Measurements from ENCODE around the gene LDLRAD4. TPM values are rescaled to one million over a fixed set of nuclear protein-coding genes. Genes with fewer than 3 reads are reported as not detected.

Gene LDLRAD4
- total RNA-seq, 1 donor from 2014 or later = 18.3 TPM

- Histone ChIP-seq H3K9me3 (ENCODE audit: control insufficient read depth in 3 of 3, low read length in 3 of 3) (no peaks in the 10 kb centered on the region), H3K4me1 (ENCODE audit: control insufficient read depth in 3 of 3, insufficient read depth in 3 of 3, low read length in 3 of 3) (peaks cover 5 to 34% (median 24%) of the 10 kb centered on the region in 3 donors), H3K36me3 (ENCODE audit: control insufficient read depth in 3 of 3, insufficient read depth in 3 of 3, low read length in 3 of 3) (peaks cover 0 to 2% (median 0%) of the 10 kb centered on the region in 3 donors), H3K27ac (ENCODE audit: low read depth, low read length) (no peak overlapping the region), H3K4me3 (ENCODE audit: low read length in 3 of 3) (no peak overlapping the region), H3K27me3 (ENCODE audit: control insufficient read depth in 3 of 3, insufficient read depth in 3 of 3, low read length in 3 of 3) (no peaks in the 10 kb centered on the region), H3K9ac (ENCODE audit: low read depth in 1 of 3, low read length in 3 of 3) (no peak overlapping the region)
Observed at GRCh38 chr18:13456736-13457271, 238.2 kb downstream of the LDLRAD4 start.

GRCh38 chr18:13457327-13457726, 238.8 kb downstream of the LDLRAD4 start:
- H3K36me3 ChIP-seq (ENCODE audit: control insufficient read depth in 3 of 3, insufficient read depth in 3 of 3, low read length in 3 of 3) = peaks cover 0 to 2% (median 0%) of the 10 kb centered on the region in 3 donors
- no peaks in the 10 kb centered on the region for H3K9me3 ChIP-seq (ENCODE audit: control insufficient read depth in 3 of 3, low read length in 3 of 3)
- no peaks in the 10 kb centered on the region for H3K27me3 ChIP-seq (ENCODE audit: control insufficient read depth in 3 of 3, insufficient read depth in 3 of 3, low read length in 3 of 3)
- no peak overlapping the region for H3K27ac ChIP-seq (ENCODE audit: low read depth, low read length)
- H3K4me3 ChIP-seq (ENCODE audit: low read length in 3 of 3) = no peak overlapping the region
- no peak overlapping the region for H3K9ac ChIP-seq (ENCODE audit: low read depth in 1 of 3, low read length in 3 of 3)
- H3K4me1 ChIP-seq (ENCODE audit: control insufficient read depth in 3 of 3, insufficient read depth in 3 of 3, low read length in 3 of 3) = peaks cover 5 to 32% (median 23%) of the 10 kb centered on the region in 3 donors

GRCh38 chr18:13460946-13461345, 242.4 kb downstream of the LDLRAD4 start:
- Histone ChIP-seq H3K4me3 (ENCODE audit: low read length in 3 of 3) (no peak overlapping the region), H3K27ac (ENCODE audit: low read depth, low read length) (no peak overlapping the region), H3K4me1 (ENCODE audit: control insufficient read depth in 3 of 3, insufficient read depth in 3 of 3, low read length in 3 of 3) (peaks cover 9 to 20% (median 10%) of the 10 kb centered on the region in 3 donors), H3K9me3 (ENCODE audit: control insufficient read depth in 3 of 3, low read length in 3 of 3) (no peaks in the 10 kb centered on the region), H3K36me3 (ENCODE audit: control insufficient read depth in 3 of 3, insufficient read depth in 3 of 3, low read length in 3 of 3) (no peaks in the 10 kb centered on the region), H3K27me3 (ENCODE audit: control insufficient read depth in 3 of 3, insufficient read depth in 3 of 3, low read length in 3 of 3) (no peaks in the 10 kb centered on the region), H3K9ac (ENCODE audit: low read depth in 1 of 3, low read length in 3 of 3) (no peak overlapping the region)

GRCh38 chr18:13461469-13461868, 242.9 kb downstream of the LDLRAD4 start:
- Histone ChIP-seq H3K27ac (ENCODE audit: low read depth, low read length) (no peak overlapping the region), H3K36me3 (ENCODE audit: control insufficient read depth in 3 of 3, insufficient read depth in 3 of 3, low read length in 3 of 3) (no peaks in the 10 kb centered on the region), H3K27me3 (ENCODE audit: control insufficient read depth in 3 of 3, insufficient read depth in 3 of 3, low read length in 3 of 3) (no peaks in the 10 kb centered on the region), H3K9me3 (ENCODE audit: control insufficient read depth in 3 of 3, low read length in 3 of 3) (no peaks in the 10 kb centered on the region), H3K4me3 (ENCODE audit: low read length in 3 of 3) (no peak overlapping the region), H3K4me1 (ENCODE audit: control insufficient read depth in 3 of 3, insufficient read depth in 3 of 3, low read length in 3 of 3) (peaks cover 7 to 15% (median 9%) of the 10 kb centered on the region in 3 donors), H3K9ac (ENCODE audit: low read depth in 1 of 3, low read length in 3 of 3) (peak overlapping the region in 1 of 3 donors; percentile 25)

GRCh38 chr18:13461936-13462335, 243.4 kb downstream of the LDLRAD4 start:
- Histone ChIP-seq H3K27ac (ENCODE audit: low read depth, low read length) (no peak overlapping the region), H3K36me3 (ENCODE audit: control insufficient read depth in 3 of 3, insufficient read depth in 3 of 3, low read length in 3 of 3) (no peaks in the 10 kb centered on the region), H3K9ac (ENCODE audit: low read depth in 1 of 3, low read length in 3 of 3) (peak overlapping the region in 1 of 3 donors; percentile 25), H3K4me3 (ENCODE audit: low read length in 3 of 3) (no peak overlapping the region), H3K27me3 (ENCODE audit: control insufficient read depth in 3 of 3, insufficient read depth in 3 of 3, low read length in 3 of 3) (no peaks in the 10 kb centered on the region), H3K9me3 (ENCODE audit: control insufficient read depth in 3 of 3, low read length in 3 of 3) (no peaks in the 10 kb centered on the region), H3K4me1 (ENCODE audit: control insufficient read depth in 3 of 3, insufficient read depth in 3 of 3, low read length in 3 of 3) (peaks cover 7 to 15% (median 9%) of the 10 kb centered on the region in 3 donors)

GRCh38 chr18:13462686-13463085, 244.1 kb downstream of the LDLRAD4 start:
- Histone ChIP-seq H3K4me1 (ENCODE audit: control insufficient read depth in 3 of 3, insufficient read depth in 3 of 3, low read length in 3 of 3) (peaks cover 7 to 15% (median 9%) of the 10 kb centered on the region in 3 donors), H3K9ac (ENCODE audit: low read depth in 1 of 3, low read length in 3 of 3) (no peak overlapping the region), H3K4me3 (ENCODE audit: low read length in 3 of 3) (no peak overlapping the region), H3K9me3 (ENCODE audit: control insufficient read depth in 3 of 3, low read length in 3 of 3) (no peaks in the 10 kb centered on the region), H3K36me3 (ENCODE audit: control insufficient read depth in 3 of 3, insufficient read depth in 3 of 3, low read length in 3 of 3) (no peaks in the 10 kb centered on the region), H3K27ac (ENCODE audit: low read depth, low read length) (no peak overlapping the region), H3K27me3 (ENCODE audit: control insufficient read depth in 3 of 3, insufficient read depth in 3 of 3, low read length in 3 of 3) (no peaks in the 10 kb centered on the region)

- Histone ChIP-seq H3K36me3 (ENCODE audit: control insufficient read depth in 3 of 3, insufficient read depth in 3 of 3, low read length in 3 of 3) (no peaks in the 10 kb centered on the region), H3K4me3 (ENCODE audit: low read length in 3 of 3) (no peak overlapping the region), H3K27me3 (ENCODE audit: control insufficient read depth in 3 of 3, insufficient read depth in 3 of 3, low read length in 3 of 3) (no peaks in the 10 kb centered on the region), H3K4me1 (ENCODE audit: control insufficient read depth in 3 of 3, insufficient read depth in 3 of 3, low read length in 3 of 3) (peaks cover 7 to 15% (median 9%) of the 10 kb centered on the region in 3 donors), H3K9ac (ENCODE audit: low read depth in 1 of 3, low read length in 3 of 3) (no peak overlapping the region), H3K27ac (ENCODE audit: low read depth, low read length) (no peak overlapping the region), H3K9me3 (ENCODE audit: control insufficient read depth in 3 of 3, low read length in 3 of 3) (no peaks in the 10 kb centered on the region)
Observed at GRCh38 chr18:13463526-13464210, 245.1 kb downstream of the LDLRAD4 start.

- no peak overlapping the region for H3K9ac ChIP-seq (ENCODE audit: low read depth in 1 of 3, low read length in 3 of 3)
- H3K4me1 ChIP-seq (ENCODE audit: control insufficient read depth in 3 of 3, insufficient read depth in 3 of 3, low read length in 3 of 3) = peaks cover 7 to 15% (median 9%) of the 10 kb centered on the region in 3 donors
- no peak overlapping the region for H3K27ac ChIP-seq (ENCODE audit: low read depth, low read length)
- no peaks in the 10 kb centered on the region for H3K27me3 ChIP-seq (ENCODE audit: control insufficient read depth in 3 of 3, insufficient read depth in 3 of 3, low read length in 3 of 3)
- H3K36me3 ChIP-seq (ENCODE audit: control insufficient read depth in 3 of 3, insufficient read depth in 3 of 3, low read length in 3 of 3) = no peaks in the 10 kb centered on the region
- H3K4me3 ChIP-seq (ENCODE audit: low read length in 3 of 3) = peak overlapping the region in 1 of 3 donors; percentile 16
- no peaks in the 10 kb centered on the region for H3K9me3 ChIP-seq (ENCODE audit: control insufficient read depth in 3 of 3, low read length in 3 of 3)
Observed at GRCh38 chr18:13464432-13465123, 246.0 kb downstream of the LDLRAD4 start.

GRCh38 chr18:13465124-13465446, 246.5 kb downstream of the LDLRAD4 start:
- Histone ChIP-seq H3K9ac (ENCODE audit: low read depth in 1 of 3, low read length in 3 of 3) (no peak overlapping the region), H3K27ac (ENCODE audit: low read depth, low read length) (no peak overlapping the region), H3K36me3 (ENCODE audit: control insufficient read depth in 3 of 3, insufficient read depth in 3 of 3, low read length in 3 of 3) (no peaks in the 10 kb centered on the region), H3K4me1 (ENCODE audit: control insufficient read depth in 3 of 3, insufficient read depth in 3 of 3, low read length in 3 of 3) (peaks cover 7 to 15% (median 9%) of the 10 kb centered on the region in 3 donors), H3K4me3 (ENCODE audit: low read length in 3 of 3) (peak overlapping the region in 1 of 3 donors; percentile 16), H3K27me3 (ENCODE audit: control insufficient read depth in 3 of 3, insufficient read depth in 3 of 3, low read length in 3 of 3) (no peaks in the 10 kb centered on the region), H3K9me3 (ENCODE audit: control insufficient read depth in 3 of 3, low read length in 3 of 3) (no peaks in the 10 kb centered on the region)

- peak overlapping the region in 1 of 3 donors; percentile 16 for H3K4me3 ChIP-seq (ENCODE audit: low read length in 3 of 3)
- H3K27ac ChIP-seq (ENCODE audit: low read depth, low read length) = no peak overlapping the region
- H3K27me3 ChIP-seq (ENCODE audit: control insufficient read depth in 3 of 3, insufficient read depth in 3 of 3, low read length in 3 of 3) = no peaks in the 10 kb centered on the region
- no peaks in the 10 kb centered on the region for H3K9me3 ChIP-seq (ENCODE audit: control insufficient read depth in 3 of 3, low read length in 3 of 3)
- H3K36me3 ChIP-seq (ENCODE audit: control insufficient read depth in 3 of 3, insufficient read depth in 3 of 3, low read length in 3 of 3) = no peaks in the 10 kb centered on the region
- H3K9ac ChIP-seq (ENCODE audit: low read depth in 1 of 3, low read length in 3 of 3) = no peak overlapping the region
- H3K4me1 ChIP-seq (ENCODE audit: control insufficient read depth in 3 of 3, insufficient read depth in 3 of 3, low read length in 3 of 3) = peaks cover 7 to 18% (median 9%) of the 10 kb centered on the region in 3 donors
Observed at GRCh38 chr18:13465476-13465875, 246.9 kb downstream of the LDLRAD4 start.

Data from skeletal muscle tissue (tissue), 4 donors.